K562 (cell line): ENCODE data around the gene CGREF1. TPM values are rescaled to one million over a fixed set of nuclear protein-coding genes. Genes with fewer than 3 reads are reported as not detected.
A peak's percentile ranks its signal among the peaks of the same experiment; 100 is the strongest.

Experiments
- C11orf30 ChIP-seq: fragments of 450-650 bp; IDR thresholded peaks from 2 replicates; pipeline ENCODE4 v1.6.1; 2016; ENCODE audit warnings: low read depth, mild to moderate bottlenecking
- CBX8 ChIP-seq: fragments of 200-600 bp; sonication (generic); IDR thresholded peaks from 2 replicates; pipeline ENCODE4 v1.6.1; 2012; ENCODE audit warnings: borderline replicate concordance, mixed run types, low read depth, mild to moderate bottlenecking, moderate library complexity, mixed read lengths, low read length, control low read depth, inconsistent platforms; ENCODE audit not compliant: poor library complexity, severe bottlenecking; ENCODE audit errors: extremely low read depth
- COPS2 ChIP-seq: fragments of 450-650 bp; conservative IDR thresholded peaks from 2 replicates; pipeline ENCODE4 v1.6.1; 2016; ENCODE audit warnings: mild to moderate bottlenecking, moderate library complexity
- FOXA3 ChIP-seq, 2 experiments: fragments of 450-650 bp in 1 of 2; sonication (generic) in 1 of 2; formaldehyde crosslinking; IDR thresholded peaks in 1 of 2; conservative IDR thresholded peaks in 1 of 2; 2 replicates each; pipeline versions ENCODE4 v1.4.0 to v1.8.0; 2020 to 2022; ENCODE audit warnings: mild to moderate bottlenecking in 2 of 2, missing genetic modification reagents in 1 of 2
- GABPA ChIP-seq: fragments of 200-800 bp; sonication (Bioruptor generic); conservative IDR thresholded peaks from 2 replicates; pipeline ENCODE4 v1.6.1; 2016; ENCODE audit warnings: low read depth, missing genetic modification characterization, missing compliant biosample characterization
- HCFC1 ChIP-seq: IDR thresholded peaks from 2 replicates; pipeline ENCODE4 v1.6.1; 2012; ENCODE audit warnings: low read depth, low read length, improper control_type of control experiment
- HDAC1 ChIP-seq, 2 experiments: fragments of 450-650 bp; IDR thresholded peaks; 2 replicates each; pipeline ENCODE4 v1.6.1; 2016 to 2017; ENCODE audit warnings: inconsistent platforms in 1 of 2, mild to moderate bottlenecking in 1 of 2, moderate library complexity in 1 of 2
- HNRNPL ChIP-seq: fragments of 200-400 bp; formaldehyde crosslinking; IDR thresholded peaks from 2 replicates; pipeline ENCODE4 v1.6.1; 2017; ENCODE audit warnings: low read depth, mild to moderate bottlenecking, low read length
- JUND ChIP-seq, 2 experiments: IDR thresholded peaks; 2 replicates in 1 of 2; 3 replicates in 1 of 2; pipeline ENCODE4 v1.6.1; 2011; ENCODE audit warnings: borderline replicate concordance in 2 of 2, low read depth in 2 of 2, low read length in 2 of 2, improper control_type of control experiment in 1 of 2, missing biosample characterization in 1 of 2, missing genetic modification characterization in 1 of 2, missing genetic modification reagents in 1 of 2
- NCOR1 ChIP-seq: fragments of 450-650 bp; IDR thresholded peaks from 2 replicates; pipeline ENCODE4 v1.6.1; 2016; ENCODE audit warnings: mild to moderate bottlenecking, moderate library complexity
- PHB2 ChIP-seq: fragments of 450-650 bp; IDR thresholded peaks from 2 replicates; pipeline ENCODE4 v1.6.1; 2017; ENCODE audit warnings: low read depth
- TAF1 ChIP-seq: IDR thresholded peaks from 2 replicates; pipeline ENCODE4 v1.6.1; 2011; ENCODE audit warnings: mild to moderate bottlenecking, low read length, moderate library complexity; ENCODE audit not compliant: insufficient read depth, control insufficient read depth, severe bottlenecking; ENCODE audit errors: extremely low read depth
- TSC22D4 ChIP-seq: fragments of 450-650 bp; IDR thresholded peaks from 2 replicates; pipeline ENCODE4 v1.6.1; 2016; ENCODE audit warnings: missing genetic modification characterization, missing biosample characterization, control low read depth
- ZEB2 ChIP-seq: fragments of 450-650 bp; IDR thresholded peaks from 2 replicates; pipeline ENCODE4 v1.6.1; 2016
- ZNF124 ChIP-seq: sonication (generic); formaldehyde crosslinking; IDR thresholded peaks from 2 replicates; pipeline ENCODE4 v1.8.1; 2022; ENCODE audit warnings: missing genetic modification reagents
- ZNF217 ChIP-seq: sonication (generic); formaldehyde crosslinking; IDR thresholded peaks from 2 replicates; pipeline ENCODE4 v1.8.0; 2022; ENCODE audit warnings: mild to moderate bottlenecking, missing genetic modification reagents
- polyA plus RNA-seq, 8 experiments: library from polyadenylated mRNA; depleted of rRNA in 4 of 8; stranded (reverse) in 5 of 8; unstranded in 3 of 8; fragments of >200 nt; fragmentation: Nextera tagmentation in 2 of 8; fragmentation: Illumina TruSeq in 1 of 8; extraction: Ambion mirVana in 2 of 8; extraction: Trizol in 1 of 8; gene quantifications; 2 replicates each; pipeline versions ENCODE4 v1.2.1 to v1.2.3, GENCODE V29; 2011 to 2014; ENCODE audit warnings: inconsistent platforms in 1 of 8, missing spikeins in 1 of 8
- total RNA-seq, 7 experiments: library from RNA; depleted of rRNA in 6 of 7; stranded (reverse); fragments of >200 nt in 6 of 7; fragmentation: Illumina TruSeq in 2 of 7; extraction: Trizol in 2 of 7; gene quantifications; 2 replicates each; pipeline versions ENCODE4 v1.2.1 to v1.2.3, GENCODE V29; 2011 to 2021; ENCODE audit warnings: low replicate concordance in 1 of 7
- TF ChIP-seq, protein P1 (sequence below): fragments of 250-450 bp; sonication (Bioruptor Pico); IDR thresholded peaks from 2 replicates; pipeline ENCODE4 v1.8.0; 2021; ENCODE audit warnings: mild to moderate bottlenecking, moderate library complexity
- TF ChIP-seq, protein P2 (sequence below): fragments of 450-650 bp; IDR thresholded peaks from 2 replicates; pipeline ENCODE4 v1.6.1; 2016; ENCODE audit warnings: low read depth, mild to moderate bottlenecking, moderate library complexity
- TF ChIP-seq, protein P3 (sequence below): sonication (generic); formaldehyde crosslinking; IDR thresholded peaks from 2 replicates; pipeline ENCODE4 v1.8.0; 2022; ENCODE audit warnings: mild to moderate bottlenecking, missing genetic modification reagents
- TF ChIP-seq, protein P4 (sequence below): fragments of 250-450 bp; sonication (Bioruptor Pico); IDR thresholded peaks from 2 replicates; pipeline ENCODE4 v1.5.0; 2020; ENCODE audit warnings: mild to moderate bottlenecking
- TF ChIP-seq, protein P5 (sequence below): fragments of 250-450 bp; sonication (Bioruptor Pico); IDR thresholded peaks from 2 replicates; pipeline ENCODE4 v1.8.0; 2022; ENCODE audit warnings: inconsistent platforms, mild to moderate bottlenecking, moderate library complexity, borderline replicate concordance

The CGREF1 gene
- total and polyA plus RNA-seq, 9 of the 15 experiments (the other 6 are each of a cell fraction or from before 2014, with no cell fraction given), result 0.07 to 0.50 (median 0.37) TPM

DNA sequence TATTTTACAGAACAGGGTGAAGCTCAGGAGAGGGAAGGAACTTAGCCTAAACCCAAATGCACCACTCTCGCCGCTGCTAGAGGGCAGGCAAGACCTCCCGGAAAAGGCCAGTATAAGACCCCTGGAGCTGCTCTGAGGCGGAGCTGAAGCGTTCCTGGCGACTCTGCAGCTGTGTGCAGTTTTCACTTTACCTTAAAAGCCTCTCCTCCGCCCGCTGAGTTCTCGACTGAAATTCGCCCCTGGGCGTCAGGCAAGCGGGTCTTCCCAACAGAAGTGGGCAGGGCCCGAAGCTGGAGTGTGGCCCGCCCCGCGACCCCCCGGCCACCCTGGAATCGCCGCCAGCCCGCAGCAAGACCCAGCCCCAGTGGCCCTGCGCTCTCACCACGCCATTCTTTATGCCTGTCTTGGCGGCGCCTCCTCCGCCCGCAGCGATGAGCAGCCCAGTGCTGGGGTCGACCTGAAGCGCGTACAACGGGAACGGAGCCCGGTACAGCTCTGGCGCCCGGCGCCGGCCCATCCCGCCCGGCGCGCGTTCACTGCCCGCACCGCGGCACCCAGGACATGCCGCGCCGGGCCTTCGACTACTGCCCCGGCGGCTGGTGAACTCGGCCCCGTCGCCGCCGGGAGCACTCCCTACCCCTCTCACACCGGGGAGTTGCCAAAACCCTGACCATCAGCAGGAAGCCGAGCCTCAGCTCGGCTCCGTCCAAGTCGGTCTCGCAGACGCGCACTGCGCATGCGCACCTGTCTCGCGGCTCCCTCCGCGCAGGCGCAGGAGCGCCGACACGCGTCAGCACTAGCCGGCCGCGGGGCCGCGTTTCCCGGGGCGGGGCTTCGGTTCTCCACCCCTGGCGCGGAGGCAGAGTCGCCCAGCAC, 15.2 kb upstream of the CGREF1 start, which contains the start of gene PREB (continued):
- TF ChIP-seq GABPA (tag) (0 out of 2 replicates have a peak, but pooled peaks have one; percentile 30), PHB2 (no peak), TAF1 (peak; percentile 49), ZNF124 (no peak), JUND (IDR thresholded peaks at IDR 0.05; ENCODE audit: borderline replicate concordance, low read depth, low read length) (no peak; the same call in 1 of the 2 replicates), JUND (tag; IDR thresholded peaks at IDR 0.05; ENCODE audit: borderline replicate concordance, low read depth, low read length) (no peak), C11orf30 (no peak; the same call in 1 of the 2 replicates), NCOR1 (no peak; the same call in none of the 2 replicates), ZNF217 (no peak), HDAC1 (IDR thresholded peaks at IDR 0.05) (peak in 1 of 2 experiments; percentile 48; a peak in 1 of 4 replicates), COPS2 (no peak), HNRNPL (no peak), ZEB2 (no peak), HCFC1 (peak; percentile 83), TSC22D4 (tag) (no peak), FOXA3 (CRISPR knock-in tag; conservative IDR thresholded peaks at IDR 0.05 in 1 of 2, IDR thresholded peaks at IDR 0.05 in 1 of 2) (no peak; a peak in 1 of 4 replicates), CBX8 (no peak)
- TF ChIP-seq, protein P1, sequence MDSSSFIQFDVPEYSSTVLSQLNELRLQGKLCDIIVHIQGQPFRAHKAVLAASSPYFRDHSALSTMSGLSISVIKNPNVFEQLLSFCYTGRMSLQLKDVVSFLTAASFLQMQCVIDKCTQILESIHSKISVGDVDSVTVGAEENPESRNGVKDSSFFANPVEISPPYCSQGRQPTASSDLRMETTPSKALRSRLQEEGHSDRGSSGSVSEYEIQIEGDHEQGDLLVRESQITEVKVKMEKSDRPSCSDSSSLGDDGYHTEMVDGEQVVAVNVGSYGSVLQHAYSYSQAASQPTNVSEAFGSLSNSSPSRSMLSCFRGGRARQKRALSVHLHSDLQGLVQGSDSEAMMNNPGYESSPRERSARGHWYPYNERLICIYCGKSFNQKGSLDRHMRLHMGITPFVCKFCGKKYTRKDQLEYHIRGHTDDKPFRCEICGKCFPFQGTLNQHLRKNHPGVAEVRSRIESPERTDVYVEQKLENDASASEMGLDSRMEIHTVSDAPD (CRISPR knock-in tag), result no peak
- TF ChIP-seq, protein P2, sequence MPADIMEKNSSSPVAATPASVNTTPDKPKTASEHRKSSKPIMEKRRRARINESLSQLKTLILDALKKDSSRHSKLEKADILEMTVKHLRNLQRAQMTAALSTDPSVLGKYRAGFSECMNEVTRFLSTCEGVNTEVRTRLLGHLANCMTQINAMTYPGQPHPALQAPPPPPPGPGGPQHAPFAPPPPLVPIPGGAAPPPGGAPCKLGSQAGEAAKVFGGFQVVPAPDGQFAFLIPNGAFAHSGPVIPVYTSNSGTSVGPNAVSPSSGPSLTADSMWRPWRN, result no peak
- TF ChIP-seq, protein P3, sequence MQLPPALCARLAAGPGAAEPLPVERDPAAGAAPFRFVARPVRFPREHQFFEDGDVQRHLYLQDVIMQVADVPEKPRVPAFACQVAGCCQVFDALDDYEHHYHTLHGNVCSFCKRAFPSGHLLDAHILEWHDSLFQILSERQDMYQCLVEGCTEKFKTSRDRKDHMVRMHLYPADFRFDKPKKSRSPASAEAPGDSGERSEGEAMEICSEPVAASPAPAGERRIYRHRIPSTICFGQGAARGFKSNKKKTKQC, result no peak; the same call in 1 of the 2 replicates
- TF ChIP-seq, protein P4, sequence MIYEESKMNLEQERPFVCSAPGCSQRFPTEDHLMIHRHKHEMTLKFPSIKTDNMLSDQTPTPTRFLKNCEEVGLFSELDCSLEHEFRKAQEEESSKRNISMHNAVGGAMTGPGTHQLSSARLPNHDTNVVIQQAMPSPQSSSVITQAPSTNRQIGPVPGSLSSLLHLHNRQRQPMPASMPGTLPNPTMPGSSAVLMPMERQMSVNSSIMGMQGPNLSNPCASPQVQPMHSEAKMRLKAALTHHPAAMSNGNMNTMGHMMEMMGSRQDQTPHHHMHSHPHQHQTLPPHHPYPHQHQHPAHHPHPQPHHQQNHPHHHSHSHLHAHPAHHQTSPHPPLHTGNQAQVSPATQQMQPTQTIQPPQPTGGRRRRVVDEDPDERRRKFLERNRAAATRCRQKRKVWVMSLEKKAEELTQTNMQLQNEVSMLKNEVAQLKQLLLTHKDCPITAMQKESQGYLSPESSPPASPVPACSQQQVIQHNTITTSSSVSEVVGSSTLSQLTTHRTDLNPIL, result no peak
- TF ChIP-seq, protein P5, sequence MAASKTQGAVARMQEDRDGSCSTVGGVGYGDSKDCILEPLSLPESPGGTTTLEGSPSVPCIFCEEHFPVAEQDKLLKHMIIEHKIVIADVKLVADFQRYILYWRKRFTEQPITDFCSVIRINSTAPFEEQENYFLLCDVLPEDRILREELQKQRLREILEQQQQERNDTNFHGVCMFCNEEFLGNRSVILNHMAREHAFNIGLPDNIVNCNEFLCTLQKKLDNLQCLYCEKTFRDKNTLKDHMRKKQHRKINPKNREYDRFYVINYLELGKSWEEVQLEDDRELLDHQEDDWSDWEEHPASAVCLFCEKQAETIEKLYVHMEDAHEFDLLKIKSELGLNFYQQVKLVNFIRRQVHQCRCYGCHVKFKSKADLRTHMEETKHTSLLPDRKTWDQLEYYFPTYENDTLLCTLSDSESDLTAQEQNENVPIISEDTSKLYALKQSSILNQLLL (CRISPR knock-in tag), result no peak
